DND-41 (cell line): Measurements from ENCODE around the gene PGM5.

Source experiments
- CTCF ChIP-seq: IDR thresholded peaks from 2 replicates; pipeline ENCODE4 v1.5.1; 2012; ENCODE audit warnings: borderline replicate concordance, low read length, moderate library complexity, mild to moderate bottlenecking; ENCODE audit not compliant: poor library complexity, severe bottlenecking; ENCODE audit errors: extremely low read depth
- EZH2 ChIP-seq: IDR thresholded peaks from 3 replicates; pipeline ENCODE4 v1.6.1; 2012; ENCODE audit warnings: borderline replicate concordance, low read depth, mild to moderate bottlenecking, moderate library complexity, low read length, inconsistent platforms; ENCODE audit not compliant: severe bottlenecking

- TF ChIP-seq CTCF: peak; percentile 64
- no peak for TF ChIP-seq EZH2
Observed at GRCh38 chr9:68560071-68560844, 203.8 kb downstream of the PGM5 start.
